Purkinje cell (primary cell): ENCODE measurements around the gene PRRC2A. TPM values are rescaled to one million over a fixed set of nuclear protein-coding genes. Genes with fewer than 3 reads are reported as not detected.

Source experiments
- polyA plus RNA-seq: library from polyadenylated mRNA; unstranded; fragments of >200 nt; fragmentation: Nextera tagmentation; gene quantifications from 2 replicates; pipeline ENCODE4 v1.2.1, GENCODE V29; 2014

Gene PRRC2A
- polyA plus RNA-seq, 1 donor from 2014 or later = 3.7 TPM

Other genes starting within 250 kb of the PRRC2A start
- gene MICA, start 217.1 kb upstream of the PRRC2A start, polyA plus RNA-seq = 0.32 TPM in 1 of 2 replicates, not detected in the other
- gene MICB, start 122.6 kb upstream of the PRRC2A start, polyA plus RNA-seq = not detected in 2 replicates
- gene MCCD1, start 91.8 kb upstream of the PRRC2A start, polyA plus RNA-seq = not detected in 2 replicates
- gene DDX39B, start 78.7 kb upstream of the PRRC2A start, polyA plus RNA-seq = 76.0 and 88.5 TPM in 2 replicates
- gene ATP6V1G2, start 74.1 kb upstream of the PRRC2A start, polyA plus RNA-seq = 154 and 211 TPM in 2 replicates
- gene NFKBIL1, start 73.1 kb upstream of the PRRC2A start, polyA plus RNA-seq = 0.62 and 0.75 TPM in 2 replicates
- not detected in 2 replicates for gene LTA, start 48.4 kb upstream of the PRRC2A start, polyA plus RNA-seq
- not detected in 2 replicates for gene TNF, start 45.1 kb upstream of the PRRC2A start, polyA plus RNA-seq
- gene LTB, start 38.3 kb upstream of the PRRC2A start, polyA plus RNA-seq = not detected in 2 replicates
- not detected in 2 replicates for gene LST1, start 34.4 kb upstream of the PRRC2A start, polyA plus RNA-seq
- not detected in 2 replicates for gene NCR3, start 27.7 kb upstream of the PRRC2A start, polyA plus RNA-seq
- gene AIF1, start 5.5 kb upstream of the PRRC2A start, polyA plus RNA-seq = 2.7 TPM in 1 of 2 replicates, not detected in the other
- gene BAG6, start 31.9 kb downstream of the PRRC2A start, polyA plus RNA-seq = 16.0 and 30.8 TPM in 2 replicates
- 1.8 and 2.4 TPM in 2 replicates for gene APOM, start 35.2 kb downstream of the PRRC2A start, polyA plus RNA-seq
- 0.39 and 1.3 TPM in 2 replicates for gene C6orf47, start 40.1 kb downstream of the PRRC2A start, polyA plus RNA-seq
- gene GPANK1, start 44.3 kb downstream of the PRRC2A start, polyA plus RNA-seq = 3.1 and 4.2 TPM in 2 replicates
- gene CSNK2B, start 45.4 kb downstream of the PRRC2A start, polyA plus RNA-seq = 299 and 301 TPM in 2 replicates
- gene LY6G5B, start 49.3 kb downstream of the PRRC2A start, polyA plus RNA-seq = 0.24 and 1.8 TPM in 2 replicates
- gene LY6G5C, start 60.4 kb downstream of the PRRC2A start, polyA plus RNA-seq = 0.29 and 2.4 TPM in 2 replicates
- gene ABHD16A, start 82.6 kb downstream of the PRRC2A start, polyA plus RNA-seq = 67.3 and 71.0 TPM in 2 replicates
- not detected in 2 replicates for gene LY6G6F, start 86.2 kb downstream of the PRRC2A start, polyA plus RNA-seq
- not detected in 2 replicates for gene LY6G6D, start 94.6 kb downstream of the PRRC2A start, polyA plus RNA-seq
- not detected in 2 replicates for gene LY6G6C, start 101.0 kb downstream of the PRRC2A start, polyA plus RNA-seq
- not detected in 2 replicates for gene MPIG6B, start 102.7 kb downstream of the PRRC2A start, polyA plus RNA-seq
- 2.6 and 7.7 TPM in 2 replicates for gene DDAH2, start 108.6 kb downstream of the PRRC2A start, polyA plus RNA-seq
- 1.2 and 1.3 TPM in 2 replicates for gene CLIC1, start 115.8 kb downstream of the PRRC2A start, polyA plus RNA-seq
- not detected in 2 replicates for gene MSH5, start 119.3 kb downstream of the PRRC2A start, polyA plus RNA-seq
- not detected in 2 replicates for gene SAPCD1, start 141.9 kb downstream of the PRRC2A start, polyA plus RNA-seq
- 3.1 TPM in 1 of 2 replicates, not detected in the other for gene VWA7, start 156.6 kb downstream of the PRRC2A start, polyA plus RNA-seq
- gene VARS1, start 175.0 kb downstream of the PRRC2A start, polyA plus RNA-seq = 5.9 and 6.1 TPM in 2 replicates
- gene LSM2, start 186.3 kb downstream of the PRRC2A start, polyA plus RNA-seq = 26.3 and 31.0 TPM in 2 replicates
- 0.76 and 1.6 TPM in 2 replicates for gene HSPA1L, start 194.6 kb downstream of the PRRC2A start, polyA plus RNA-seq
- 3.4 and 5.1 TPM in 2 replicates for gene HSPA1A, start 194.8 kb downstream of the PRRC2A start, polyA plus RNA-seq
- gene HSPA1B, start 207.0 kb downstream of the PRRC2A start, polyA plus RNA-seq = 0.20 and 1.7 TPM in 2 replicates
- gene NEU1, start 242.1 kb downstream of the PRRC2A start, polyA plus RNA-seq = 15.2 and 16.1 TPM in 2 replicates